GM13977 (cell line): ENCODE measurements around the gene NGDN.

ENCODE experiments used
- DNase-seq: peaks from one replicate; pipeline ENCODE4 v3.0.0; 2012; ENCODE audit warnings: low spot score
- in situ Hi-C: fragments of 300-500 bp; cut with MboI; formaldehyde crosslinking; loops from one replicate; pipeline ENCODE4 v1.12.0; 2022; ENCODE audit warnings: low sequenced_read_pairs, low pct_unique_long_range_greater_than_20kb, mixed read lengths, inconsistent platforms; ENCODE audit not compliant: unreplicated experiment
- TF ChIP-seq, protein P1 (sequence below): IDR thresholded peaks from 2 replicates; pipeline ENCODE4 v1.5.1; 2012; ENCODE audit warnings: mild to moderate bottlenecking, control low read depth; ENCODE audit not compliant: insufficient read depth; ENCODE audit errors: extremely low read depth, missing control alignments

Gene NGDN

DNA sequence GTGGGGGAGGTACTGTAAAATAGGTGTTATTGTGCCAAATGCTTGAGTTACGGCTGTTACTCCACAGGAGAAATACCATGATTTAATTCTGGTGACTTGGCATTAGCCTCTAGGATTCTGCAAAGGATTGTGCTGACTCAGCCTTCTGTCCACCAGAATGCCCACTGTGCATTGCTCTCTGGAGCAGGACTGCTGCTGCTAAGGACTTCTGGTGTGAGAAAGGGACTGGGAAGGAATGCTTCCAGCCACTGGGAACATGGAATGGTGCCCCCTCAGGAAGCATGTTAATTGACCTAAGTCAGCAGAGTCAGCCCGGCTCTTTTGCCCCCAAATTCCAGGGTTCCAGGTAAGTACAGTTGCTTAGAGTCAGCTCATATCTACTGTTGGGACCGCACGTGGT lies 49.2 kb downstream of the NGDN start:
- in situ Hi-C loops = no loop called here
- TF ChIP-seq, protein P1, sequence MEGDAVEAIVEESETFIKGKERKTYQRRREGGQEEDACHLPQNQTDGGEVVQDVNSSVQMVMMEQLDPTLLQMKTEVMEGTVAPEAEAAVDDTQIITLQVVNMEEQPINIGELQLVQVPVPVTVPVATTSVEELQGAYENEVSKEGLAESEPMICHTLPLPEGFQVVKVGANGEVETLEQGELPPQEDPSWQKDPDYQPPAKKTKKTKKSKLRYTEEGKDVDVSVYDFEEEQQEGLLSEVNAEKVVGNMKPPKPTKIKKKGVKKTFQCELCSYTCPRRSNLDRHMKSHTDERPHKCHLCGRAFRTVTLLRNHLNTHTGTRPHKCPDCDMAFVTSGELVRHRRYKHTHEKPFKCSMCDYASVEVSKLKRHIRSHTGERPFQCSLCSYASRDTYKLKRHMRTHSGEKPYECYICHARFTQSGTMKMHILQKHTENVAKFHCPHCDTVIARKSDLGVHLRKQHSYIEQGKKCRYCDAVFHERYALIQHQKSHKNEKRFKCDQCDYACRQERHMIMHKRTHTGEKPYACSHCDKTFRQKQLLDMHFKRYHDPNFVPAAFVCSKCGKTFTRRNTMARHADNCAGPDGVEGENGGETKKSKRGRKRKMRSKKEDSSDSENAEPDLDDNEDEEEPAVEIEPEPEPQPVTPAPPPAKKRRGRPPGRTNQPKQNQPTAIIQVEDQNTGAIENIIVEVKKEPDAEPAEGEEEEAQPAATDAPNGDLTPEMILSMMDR = no peak
- no peak for DNase-seq

DNA sequence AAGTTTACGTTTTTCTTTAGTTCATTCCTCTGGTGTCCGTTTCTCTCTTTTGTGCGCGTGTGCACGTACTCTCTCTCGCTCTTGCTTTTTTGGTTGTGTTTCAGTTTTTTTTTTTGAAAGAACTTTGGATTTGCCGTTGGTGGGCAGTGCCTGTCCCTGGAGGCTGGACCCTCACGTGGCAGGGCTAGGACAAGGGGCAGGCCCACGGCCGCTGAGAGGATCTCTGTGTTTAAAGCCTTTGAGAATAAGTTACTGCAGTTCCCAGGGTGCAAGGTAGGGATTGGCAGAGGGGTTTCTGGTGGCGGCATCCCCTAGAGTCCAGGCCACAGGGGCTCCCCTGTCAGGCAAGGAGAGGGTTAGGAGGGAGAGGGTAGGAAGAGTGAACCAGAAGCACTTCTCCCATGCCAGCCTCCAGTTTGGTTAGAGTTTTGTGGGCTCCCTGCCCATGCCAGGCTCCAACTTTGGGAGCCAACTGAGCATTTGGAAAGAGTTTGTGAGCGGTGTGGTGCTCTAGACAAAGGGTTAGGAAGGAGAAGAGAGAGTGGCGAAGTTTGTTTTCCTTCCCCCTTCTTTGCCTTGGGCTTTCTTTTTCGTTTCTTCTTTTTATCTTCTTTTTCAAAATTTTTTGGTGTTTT lies 51.5 kb downstream of the NGDN start:
- in situ Hi-C loops = no loop called here
- no peak for DNase-seq
- TF ChIP-seq, protein P1 = no peak

DNA sequence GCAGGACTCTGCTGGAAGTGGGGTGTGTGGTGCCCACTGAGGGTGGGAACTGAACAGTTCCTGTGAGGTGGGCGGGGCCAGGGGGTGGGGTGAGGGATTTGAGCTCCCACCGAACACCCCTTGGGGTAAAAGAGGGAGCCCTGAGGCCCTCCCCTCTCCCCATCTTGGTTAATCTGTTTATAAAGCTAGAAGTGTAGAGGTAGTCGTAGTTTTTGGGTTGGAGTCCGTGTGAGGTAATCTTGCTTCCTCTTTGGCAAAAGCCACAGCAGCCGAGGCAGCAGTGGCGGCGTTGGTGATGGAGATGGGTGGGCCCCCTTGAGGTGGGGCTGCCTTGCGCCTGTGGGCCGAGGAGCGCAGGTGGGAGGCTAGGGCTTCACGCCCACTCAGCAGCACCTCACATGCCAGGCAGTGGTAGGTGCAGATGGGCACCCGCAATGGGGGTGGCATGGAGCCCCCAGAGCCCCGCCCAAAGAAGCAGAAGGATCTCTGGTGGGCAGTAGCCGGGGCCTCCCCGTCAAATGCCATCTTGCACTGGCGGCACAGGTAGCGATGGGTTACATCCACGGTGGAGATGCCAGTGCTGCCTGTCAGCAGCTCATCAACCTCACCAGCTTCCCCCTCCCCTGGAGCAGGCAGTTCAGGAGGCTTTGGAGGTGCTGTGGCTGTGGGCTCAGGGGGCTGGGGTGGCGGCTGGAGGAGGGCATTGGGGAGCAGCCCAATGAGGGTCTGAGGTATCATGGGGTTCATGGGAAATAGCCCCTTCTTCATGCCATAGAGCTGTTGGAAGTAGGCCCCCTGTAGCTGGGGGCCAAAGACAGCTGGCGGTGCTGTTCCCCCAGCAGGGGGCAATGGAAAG lies 52.5 kb downstream of the NGDN start:
- TF ChIP-seq, protein P1 = no peak
- DNase-seq = no peak
- in situ Hi-C loops = no loop called here

DNA sequence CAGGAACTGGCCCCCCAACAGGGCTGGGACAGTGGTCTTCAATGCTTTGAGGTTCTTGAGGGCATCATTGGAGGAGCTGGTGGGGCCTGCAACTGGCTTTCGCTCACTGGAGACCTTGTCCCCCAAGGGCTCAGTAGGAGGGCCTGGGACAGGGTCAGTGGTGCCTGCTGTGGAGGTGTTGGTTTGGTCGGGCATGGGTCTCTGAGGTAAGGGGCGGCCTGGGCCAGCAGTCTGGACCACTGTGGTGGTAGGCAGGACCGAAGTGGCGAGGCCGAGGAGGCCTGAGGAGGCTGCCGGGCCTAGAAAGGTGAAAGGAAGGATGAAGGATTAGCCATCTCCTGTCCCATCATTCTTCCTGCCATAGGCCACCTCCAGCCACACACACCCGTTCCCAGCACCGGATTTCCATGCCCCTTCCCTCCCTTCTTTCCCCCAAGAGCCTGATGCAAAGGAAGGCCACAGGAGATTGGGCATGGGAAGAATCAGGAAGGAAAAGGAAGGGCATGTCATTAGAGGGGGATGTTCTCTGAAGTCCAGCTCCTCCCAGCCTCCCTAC lies 53.2 kb downstream of the NGDN start:
- TF ChIP-seq, protein P1 = no peak
- DNase-seq = no peak
- in situ Hi-C loops = no loop called here

DNA sequence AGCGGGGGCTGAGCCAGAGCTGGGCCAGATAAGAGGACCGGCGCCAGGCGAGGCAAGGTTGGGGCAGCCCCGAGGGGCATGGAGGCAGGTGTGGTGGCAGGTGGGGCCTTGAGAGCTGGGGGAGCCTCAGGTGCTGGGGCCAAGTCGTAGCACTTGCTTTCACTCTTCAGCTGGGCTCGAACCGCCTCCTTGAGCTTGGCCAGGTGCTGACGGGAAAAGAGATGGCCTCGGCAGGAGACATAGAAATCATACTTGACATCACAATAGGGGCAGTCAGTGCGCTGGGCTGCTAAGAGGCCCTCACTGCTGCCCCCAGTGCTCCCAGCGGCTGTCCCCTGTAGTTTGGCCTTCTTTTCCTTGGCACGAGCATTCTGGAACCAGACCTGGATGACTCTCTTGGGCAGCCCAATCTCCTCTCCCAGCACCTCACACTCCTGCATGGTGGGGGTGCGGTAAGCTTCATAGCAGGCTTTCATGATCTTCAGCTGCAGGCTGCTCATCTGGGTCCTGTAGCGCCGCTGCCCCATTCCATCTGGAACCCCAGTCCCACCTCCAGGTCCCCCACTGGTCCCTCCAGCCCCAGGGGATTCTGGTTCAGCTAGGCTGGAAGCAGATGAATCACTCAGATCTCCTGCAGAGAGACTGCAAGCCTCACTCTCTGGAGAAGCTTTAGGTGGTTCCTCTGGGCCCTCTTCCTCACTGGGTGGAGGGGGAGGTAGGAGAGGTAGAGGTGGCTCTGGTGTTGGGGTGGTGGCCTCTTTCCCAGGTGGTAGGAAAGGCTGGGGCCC lies 53.9 kb downstream of the NGDN start:
- TF ChIP-seq, protein P1 = no peak
- DNase-seq = no peak
- in situ Hi-C loops = no loop called here

DNA sequence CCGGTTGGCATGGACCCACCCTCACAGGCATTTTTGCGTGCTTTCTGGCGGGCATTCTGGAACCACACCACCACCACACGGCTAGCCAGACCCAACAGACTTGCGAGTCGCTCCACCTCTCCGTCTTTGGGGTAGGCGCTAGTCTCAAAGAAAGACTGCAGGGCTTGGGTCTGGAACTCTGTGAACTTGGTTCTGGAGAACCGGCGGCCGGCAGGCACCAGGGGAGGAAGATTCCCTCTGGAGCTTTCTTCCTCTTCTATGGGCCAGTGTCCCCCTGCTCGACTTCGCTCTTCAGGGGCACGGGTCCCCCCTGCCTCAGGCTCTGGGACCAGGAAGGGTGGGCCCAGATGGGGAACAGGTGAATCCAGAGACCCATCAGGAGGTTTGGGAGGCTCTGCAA lies 55.5 kb downstream of the NGDN start:
- no peak for DNase-seq
- TF ChIP-seq, protein P1 = no peak
- in situ Hi-C loops = no loop called here
